Measurements from ENCODE around the gene BST2. TPM values are rescaled to one million over a fixed set of nuclear protein-coding genes. Genes with fewer than 3 reads are reported as not detected.

Gene BST2
- total RNA-seq, 4 donors from 2014 or later: 84.6 to 267 (median 195) TPM

DNA sequence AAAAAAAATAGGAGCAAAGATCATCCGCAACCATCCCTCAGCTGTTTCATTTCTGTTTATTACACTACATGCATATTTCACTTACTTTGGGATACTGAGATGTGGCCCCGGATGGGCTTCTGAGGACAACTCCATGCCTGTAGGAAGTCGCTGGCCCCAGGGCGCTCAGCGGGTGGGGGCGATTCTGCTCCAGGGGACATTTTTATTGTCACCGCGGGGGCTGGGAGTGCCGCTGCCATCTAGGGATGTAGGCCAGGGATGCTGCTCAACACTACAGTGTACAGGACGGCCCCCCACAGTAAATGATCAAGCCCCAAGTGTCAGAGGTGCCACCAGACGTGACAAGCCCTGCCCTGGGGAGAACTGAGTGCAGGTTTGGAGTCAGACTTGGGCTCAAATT is 6.4 kb upstream of the BST2 start:
- Histone ChIP-seq H3K27ac (peak overlapping the region; percentile 75 to 77), H3K36me3 (no peaks in the 10 kb centered on the region), H3K27me3 (no peaks in the 10 kb centered on the region), H3K9me3 (no peaks in the 10 kb centered on the region), H3K4me3 (no peak overlapping the region), H3K4me1 (peaks cover 0 to 10% of the 10 kb centered on the region in 2 donors)
- DNase-seq: no peak
- TF ChIP-seq POLR2A (IDR thresholded peaks at IDR 0.05) (no peak), CTCF (IDR thresholded peaks at IDR 0.05) (no peak)
- intact Hi-C loops (cut with DNase I; ENCODE audit: low total_unique reads): no loop called here

DNA sequence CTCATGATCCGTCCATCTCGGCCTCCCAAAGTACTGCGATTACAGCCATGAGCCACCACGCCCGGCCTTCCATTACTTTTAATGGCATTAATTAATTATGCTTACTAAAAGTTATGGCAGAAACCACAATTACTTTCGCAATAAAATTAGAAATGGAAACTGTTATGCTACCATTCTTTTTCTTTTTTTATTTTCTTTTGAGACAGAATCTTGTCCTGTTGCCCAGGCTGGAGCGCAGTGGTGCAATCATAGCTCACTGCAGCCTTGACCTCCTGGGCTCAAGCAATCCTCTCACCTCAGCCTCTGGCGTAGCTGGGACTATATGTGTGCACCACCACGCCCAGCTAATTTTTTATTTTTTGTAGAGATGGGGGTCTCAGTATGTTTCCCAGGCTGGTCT is 4.6 kb upstream of the BST2 start:
- no peaks in the 10 kb centered on the region for H3K27me3 ChIP-seq
- DNase-seq: peak; percentile 76 to 81
- H3K36me3 ChIP-seq: no peaks in the 10 kb centered on the region
- no peak for TF ChIP-seq CTCF (IDR thresholded peaks at IDR 0.05)
- TF ChIP-seq POLR2A (IDR thresholded peaks at IDR 0.05): no peak
- H3K27ac ChIP-seq: peak overlapping the region in 1 of 2 donors; percentile 39
- intact Hi-C loops (cut with DNase I; ENCODE audit: low total_unique reads): no loop called here
- peaks cover 0 to 10% of the 10 kb centered on the region in 2 donors for H3K4me1 ChIP-seq
- H3K9me3 ChIP-seq: no peaks in the 10 kb centered on the region
- H3K4me3 ChIP-seq: no peak overlapping the region

- peak overlapping the region; percentile 74 to 87 for H3K27ac ChIP-seq
- intact Hi-C loops (cut with DNase I; ENCODE audit: low total_unique reads): no loop called here
- no peak for TF ChIP-seq POLR2A (IDR thresholded peaks at IDR 0.05)
- TF ChIP-seq CTCF (IDR thresholded peaks at IDR 0.05): no peak
- no peak for DNase-seq
- no peaks in the 10 kb centered on the region for H3K9me3 ChIP-seq
- H3K4me1 ChIP-seq: peaks cover 0 to 3% of the 10 kb centered on the region in 2 donors
- no peaks in the 10 kb centered on the region for H3K36me3 ChIP-seq
- H3K4me3 ChIP-seq: peak overlapping the region in 1 of 2 donors; percentile 48
- H3K27me3 ChIP-seq: no peaks in the 10 kb centered on the region
Observed at GRCh38 chr19:17406887-17407196, 1.4 kb upstream of the BST2 start.

DNA sequence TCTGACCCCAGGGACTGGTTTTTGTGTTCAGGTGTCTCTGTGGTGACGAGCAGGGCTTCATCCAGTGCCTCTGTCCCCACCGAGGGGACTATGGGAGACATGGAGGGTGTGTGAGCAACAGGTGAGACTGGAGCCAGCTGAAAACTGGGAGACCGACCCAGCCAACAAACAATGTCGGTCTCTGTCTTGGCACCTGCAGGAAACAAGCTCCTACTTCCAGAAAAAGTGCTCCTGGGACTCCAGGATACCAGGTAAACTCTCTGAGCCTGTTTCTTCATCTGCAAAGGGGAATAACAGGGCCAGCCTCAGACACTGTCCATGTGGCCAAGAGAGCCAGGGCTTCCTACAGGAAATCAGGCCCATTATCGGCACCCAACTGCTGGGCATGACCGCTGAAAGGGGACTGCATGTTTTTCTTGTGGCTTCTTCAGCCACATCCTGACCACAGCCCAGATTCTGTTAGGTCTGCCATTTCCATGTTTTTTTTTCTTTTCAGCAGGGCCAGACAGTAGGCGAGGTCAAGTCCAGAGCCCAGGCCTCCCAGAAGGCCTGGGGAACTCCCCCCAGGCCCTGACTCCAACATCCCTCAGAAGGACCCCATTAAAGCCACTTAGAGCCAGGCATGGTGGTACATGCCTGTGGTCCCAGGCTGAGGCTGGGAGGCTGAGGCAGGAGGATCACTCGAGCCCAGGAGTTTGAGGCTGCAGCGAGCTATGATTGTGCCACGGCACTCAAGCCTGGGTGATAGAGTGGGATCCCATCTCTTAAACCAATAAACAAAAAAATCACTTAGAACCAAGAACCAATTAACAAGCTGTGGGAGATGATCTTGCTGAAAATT is 836 bp upstream of the BST2 start:
- TF ChIP-seq POLR2A (IDR thresholded peaks at IDR 0.05) (no peak), CTCF (IDR thresholded peaks at IDR 0.05) (no peak)
- no peak for DNase-seq
- peak overlapping the region; percentile 74 to 87 for H3K27ac ChIP-seq
- H3K4me1 ChIP-seq: no peaks in the 10 kb centered on the region
- H3K27me3 ChIP-seq: no peaks in the 10 kb centered on the region
- intact Hi-C loops (cut with DNase I; ENCODE audit: low total_unique reads): no loop called here
- peak overlapping the region in 1 of 2 donors; percentile 48 for H3K4me3 ChIP-seq
- H3K9me3 ChIP-seq: no peaks in the 10 kb centered on the region
- H3K36me3 ChIP-seq: no peaks in the 10 kb centered on the region

DNA sequence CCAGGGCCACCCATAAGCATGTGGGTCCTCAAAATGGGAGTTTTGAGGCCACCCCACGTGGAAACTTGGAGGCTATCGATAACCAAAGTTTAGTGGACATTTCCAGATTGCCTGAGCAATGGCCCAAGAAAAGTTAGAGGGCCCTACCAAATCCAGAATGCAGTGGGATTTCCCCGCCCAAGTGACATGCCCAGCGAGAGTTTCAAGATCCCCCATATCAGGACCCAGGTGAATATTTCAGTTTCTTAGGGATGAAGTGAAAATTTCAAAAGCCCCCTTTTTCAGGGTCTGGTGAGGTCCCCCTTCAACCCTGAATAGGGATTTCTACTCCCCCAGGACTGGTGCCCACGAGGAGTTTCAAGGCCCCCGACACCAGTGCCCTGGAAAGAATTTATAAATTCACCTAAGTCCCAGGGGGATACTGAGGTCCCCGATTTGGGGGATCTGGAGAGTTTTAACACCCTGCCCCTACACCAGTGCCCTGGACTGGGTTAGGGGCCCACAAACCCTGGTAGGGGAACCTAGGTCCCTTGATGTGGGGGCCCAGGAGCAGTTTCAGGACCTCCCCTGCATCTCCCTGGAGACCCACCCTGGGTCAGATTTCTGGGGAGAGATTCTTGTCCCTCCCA is 695 bp downstream of the BST2 start:
- no peaks in the 10 kb centered on the region for H3K36me3 ChIP-seq
- no peak for DNase-seq
- intact Hi-C loops (cut with DNase I; ENCODE audit: low total_unique reads): no loop called here
- no peaks in the 10 kb centered on the region for H3K9me3 ChIP-seq
- peak overlapping the region; percentile 23 to 48 for H3K4me3 ChIP-seq
- TF ChIP-seq POLR2A (IDR thresholded peaks at IDR 0.05): no peak
- TF ChIP-seq CTCF (IDR thresholded peaks at IDR 0.05): no peak
- peak overlapping the region; percentile 62 to 87 for H3K27ac ChIP-seq
- no peaks in the 10 kb centered on the region for H3K4me1 ChIP-seq
- H3K27me3 ChIP-seq: no peaks in the 10 kb centered on the region
